ENCODE measurements around the gene SYT13.

SYT13 gene

DNA sequence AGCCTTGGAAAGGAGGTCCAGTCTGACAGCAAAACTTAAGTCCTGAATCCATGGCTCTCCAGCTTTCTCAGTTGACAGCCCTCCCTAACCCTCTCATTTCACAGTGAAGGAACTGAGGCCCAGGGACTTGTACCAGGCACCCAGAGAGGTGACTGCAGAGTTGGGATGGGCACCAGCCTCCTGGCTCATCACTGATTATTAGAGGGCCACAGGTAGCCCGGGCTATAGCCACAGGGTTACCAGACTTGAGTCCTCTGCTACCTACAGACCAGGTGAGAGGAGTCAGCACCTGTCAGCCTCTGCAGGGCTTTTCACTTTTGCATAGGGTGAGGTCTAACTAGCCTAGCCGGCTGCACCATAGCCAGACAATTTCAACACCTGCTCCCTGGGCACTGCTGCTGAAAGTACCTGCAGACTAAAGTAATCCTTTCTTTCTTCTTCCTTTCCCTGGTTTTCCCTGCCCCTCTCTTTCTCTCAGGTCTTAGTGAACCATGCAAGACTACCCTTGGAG is 37.6 kb downstream of the SYT13 start:
- no peaks in the 10 kb centered on the region for H3K36me3 ChIP-seq (ENCODE audit: insufficient read depth, insufficient read length, low read length)
- DNase-seq (ENCODE audit: low read depth, low spot score), result no peak
- no peaks in the 10 kb centered on the region for H3K9me3 ChIP-seq (ENCODE audit: insufficient read depth, low read length)
- peaks cover 9% of the 10 kb centered on the region for H3K27me3 ChIP-seq (ENCODE audit: insufficient read depth, insufficient read length)
- no peak overlapping the region for H3K9ac ChIP-seq (ENCODE audit: insufficient read length, low read depth)
- TF ChIP-seq SUZ12 (IDR thresholded peaks at IDR 0.05; ENCODE audit: extremely low read depth, insufficient read depth, insufficient read length) (no peak), ZNF274 (IDR thresholded peaks at IDR 0.05; ENCODE audit: low read depth, low read length) (no peak), YY1 (IDR thresholded peaks at IDR 0.05; ENCODE audit: insufficient read depth, insufficient read length) (no peak)
- peaks cover 6% of the 10 kb centered on the region for H3K4me1 ChIP-seq (ENCODE audit: insufficient read depth, insufficient read length)
- no peak overlapping the region for H3K4me3 ChIP-seq (ENCODE audit: insufficient read length, low read depth)

DNA sequence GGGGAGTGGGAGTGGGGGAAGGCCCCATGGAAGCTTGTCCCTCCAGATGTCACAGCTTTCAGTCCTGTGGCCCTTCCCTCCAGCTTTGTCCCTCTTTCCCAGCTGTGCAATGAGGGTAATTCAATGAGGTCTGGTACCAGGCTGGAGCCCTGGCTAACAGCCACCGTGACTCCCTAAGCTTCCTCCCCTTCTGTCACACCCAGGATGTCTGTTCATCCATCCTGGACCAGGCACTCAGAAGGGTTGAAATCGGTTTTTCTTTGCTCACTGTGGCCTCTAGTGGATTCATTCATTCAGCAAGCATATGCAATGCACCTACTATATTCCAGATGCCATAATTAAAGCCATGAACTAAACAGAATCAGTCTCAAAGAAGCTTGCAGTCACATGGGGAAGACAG is 38.7 kb downstream of the SYT13 start:
- Histone ChIP-seq H3K4me1 (ENCODE audit: insufficient read depth, insufficient read length) (peaks cover 3% of the 10 kb centered on the region), H3K36me3 (ENCODE audit: insufficient read depth, insufficient read length, low read length) (no peaks in the 10 kb centered on the region), H3K9me3 (ENCODE audit: insufficient read depth, low read length) (no peaks in the 10 kb centered on the region), H3K4me3 (ENCODE audit: insufficient read length, low read depth) (no peak overlapping the region), H3K27me3 (ENCODE audit: insufficient read depth, insufficient read length) (peaks cover 9% of the 10 kb centered on the region), H3K9ac (ENCODE audit: insufficient read length, low read depth) (no peak overlapping the region)
- TF ChIP-seq ZNF274 (IDR thresholded peaks at IDR 0.05; ENCODE audit: low read depth, low read length) (no peak), YY1 (IDR thresholded peaks at IDR 0.05; ENCODE audit: insufficient read depth, insufficient read length) (no peak), SUZ12 (IDR thresholded peaks at IDR 0.05; ENCODE audit: extremely low read depth, insufficient read depth, insufficient read length) (no peak)
- no peak for DNase-seq (ENCODE audit: low read depth, low spot score)

DNA sequence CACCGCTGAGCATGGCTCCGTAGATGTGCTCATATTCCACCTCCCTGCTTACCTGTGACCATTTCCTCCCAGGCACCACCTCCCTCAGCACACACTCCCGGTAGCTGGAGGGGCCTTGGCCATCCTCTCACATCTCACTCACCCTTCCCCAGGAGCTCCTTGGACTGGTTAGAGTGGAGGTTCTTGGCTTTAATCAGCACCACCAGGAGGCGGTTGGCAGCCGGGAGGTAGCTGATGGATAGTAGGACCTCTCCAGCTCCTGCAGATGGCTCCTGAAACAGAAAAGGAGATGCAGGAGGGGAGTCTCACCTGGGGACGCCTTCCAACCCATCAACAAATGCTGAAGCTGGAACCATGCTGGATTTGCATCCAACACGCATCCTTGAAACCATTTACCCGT is 39.9 kb downstream of the SYT13 start:
- H3K9me3 ChIP-seq (ENCODE audit: insufficient read depth, low read length), result no peaks in the 10 kb centered on the region
- no peak overlapping the region for H3K9ac ChIP-seq (ENCODE audit: insufficient read length, low read depth)
- no peak overlapping the region for H3K4me3 ChIP-seq (ENCODE audit: insufficient read length, low read depth)
- TF ChIP-seq ZNF274 (IDR thresholded peaks at IDR 0.05; ENCODE audit: low read depth, low read length), result no peak
- no peak for TF ChIP-seq YY1 (IDR thresholded peaks at IDR 0.05; ENCODE audit: insufficient read depth, insufficient read length)
- TF ChIP-seq SUZ12 (IDR thresholded peaks at IDR 0.05; ENCODE audit: extremely low read depth, insufficient read depth, insufficient read length), result no peak
- no peaks in the 10 kb centered on the region for H3K27me3 ChIP-seq (ENCODE audit: insufficient read depth, insufficient read length)
- H3K36me3 ChIP-seq (ENCODE audit: insufficient read depth, insufficient read length, low read length), result no peaks in the 10 kb centered on the region
- DNase-seq (ENCODE audit: low read depth, low spot score), result no peak
- no peaks in the 10 kb centered on the region for H3K4me1 ChIP-seq (ENCODE audit: insufficient read depth, insufficient read length)

GRCh38 chr11:45245218-45246045 is 40.7 kb downstream of the SYT13 start:
- Histone ChIP-seq H3K36me3 (ENCODE audit: insufficient read depth, insufficient read length, low read length) (no peaks in the 10 kb centered on the region), H3K9ac (ENCODE audit: insufficient read length, low read depth) (no peak overlapping the region), H3K9me3 (ENCODE audit: insufficient read depth, low read length) (no peaks in the 10 kb centered on the region), H3K4me1 (ENCODE audit: insufficient read depth, insufficient read length) (no peaks in the 10 kb centered on the region), H3K27me3 (ENCODE audit: insufficient read depth, insufficient read length) (no peaks in the 10 kb centered on the region), H3K4me3 (ENCODE audit: insufficient read length, low read depth) (no peak overlapping the region)
- TF ChIP-seq ZNF274 (IDR thresholded peaks at IDR 0.05; ENCODE audit: low read depth, low read length) (no peak), YY1 (IDR thresholded peaks at IDR 0.05; ENCODE audit: insufficient read depth, insufficient read length) (no peak), SUZ12 (IDR thresholded peaks at IDR 0.05; ENCODE audit: extremely low read depth, insufficient read depth, insufficient read length) (no peak)
- no peak for DNase-seq (ENCODE audit: low read depth, low spot score)

DNA sequence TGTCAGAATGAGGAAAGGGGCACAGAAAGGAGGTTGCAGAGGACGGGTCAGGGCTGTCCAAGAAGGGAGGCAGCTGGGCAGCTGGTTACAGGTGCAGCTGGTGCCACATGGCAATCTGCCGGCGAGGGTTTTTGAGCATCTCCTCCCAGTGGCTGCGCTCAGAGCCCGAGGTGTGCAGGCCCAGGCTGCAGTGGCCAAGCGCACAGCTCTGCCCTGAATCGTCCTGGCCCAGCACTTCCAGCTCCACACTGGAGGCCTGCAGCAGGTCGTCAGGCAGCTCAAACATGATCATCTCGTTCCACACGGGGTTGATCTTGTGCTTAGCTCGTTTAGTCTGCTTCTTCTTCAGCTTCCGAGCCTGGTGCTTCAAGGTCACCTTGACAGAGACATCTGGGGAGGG is 42.2 kb downstream of the SYT13 start:
- TF ChIP-seq YY1 (IDR thresholded peaks at IDR 0.05; ENCODE audit: insufficient read depth, insufficient read length) (no peak), SUZ12 (IDR thresholded peaks at IDR 0.05; ENCODE audit: extremely low read depth, insufficient read depth, insufficient read length) (no peak), ZNF274 (IDR thresholded peaks at IDR 0.05; ENCODE audit: low read depth, low read length) (no peak)
- no peak for DNase-seq (ENCODE audit: low read depth, low spot score)

DNA sequence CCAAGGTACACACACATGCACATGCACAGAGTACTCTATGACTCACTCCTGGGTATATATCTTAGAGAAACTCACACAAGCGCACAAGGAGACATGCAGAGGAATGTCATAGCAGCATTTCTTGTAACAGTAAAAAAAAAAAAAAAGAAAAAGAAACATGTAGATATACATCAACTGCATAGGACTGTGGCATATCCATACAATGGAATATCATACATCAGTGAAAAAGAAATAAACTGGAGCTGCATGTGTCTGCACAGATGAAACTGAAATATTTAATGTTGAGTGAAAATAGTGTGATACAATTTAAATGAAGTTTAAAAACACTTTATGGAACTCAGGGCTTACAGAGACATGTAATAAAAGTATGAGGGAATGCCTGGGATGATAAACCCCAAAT is 46.4 kb downstream of the SYT13 start:
- DNase-seq (ENCODE audit: low read depth, low spot score), result no peak
- Histone ChIP-seq H3K9me3 (ENCODE audit: insufficient read depth, low read length) (peaks cover 10% of the 10 kb centered on the region), H3K27me3 (ENCODE audit: insufficient read depth, insufficient read length) (peaks cover 11% of the 10 kb centered on the region), H3K4me1 (ENCODE audit: insufficient read depth, insufficient read length) (no peaks in the 10 kb centered on the region), H3K9ac (ENCODE audit: insufficient read length, low read depth) (no peak overlapping the region), H3K4me3 (ENCODE audit: insufficient read length, low read depth) (no peak overlapping the region), H3K36me3 (ENCODE audit: insufficient read depth, insufficient read length, low read length) (no peaks in the 10 kb centered on the region)
- TF ChIP-seq SUZ12 (IDR thresholded peaks at IDR 0.05; ENCODE audit: extremely low read depth, insufficient read depth, insufficient read length), result no peak

More for the DNA sequence above, 42.2 kb downstream of the SYT13 start:
- H3K4me1 ChIP-seq (ENCODE audit: insufficient read depth, insufficient read length), result no peaks in the 10 kb centered on the region
- H3K9me3 ChIP-seq (ENCODE audit: insufficient read depth, low read length), result peaks cover 10% of the 10 kb centered on the region
- no peak overlapping the region for H3K4me3 ChIP-seq (ENCODE audit: insufficient read length, low read depth)
- H3K9ac ChIP-seq (ENCODE audit: insufficient read length, low read depth), result no peak overlapping the region
- no peaks in the 10 kb centered on the region for H3K27me3 ChIP-seq (ENCODE audit: insufficient read depth, insufficient read length)
- H3K36me3 ChIP-seq (ENCODE audit: insufficient read depth, insufficient read length, low read length), result no peaks in the 10 kb centered on the region

GRCh38 chr11:45238724-45239123 is 47.4 kb downstream of the SYT13 start:
- TF ChIP-seq ZNF274 (IDR thresholded peaks at IDR 0.05; ENCODE audit: low read depth, low read length), result no peak
- TF ChIP-seq SUZ12 (IDR thresholded peaks at IDR 0.05; ENCODE audit: extremely low read depth, insufficient read depth, insufficient read length), result no peak
- no peak for TF ChIP-seq YY1 (IDR thresholded peaks at IDR 0.05; ENCODE audit: insufficient read depth, insufficient read length)
- peaks cover 11% of the 10 kb centered on the region for H3K27me3 ChIP-seq (ENCODE audit: insufficient read depth, insufficient read length)
- H3K9me3 ChIP-seq (ENCODE audit: insufficient read depth, low read length), result peaks cover 10% of the 10 kb centered on the region
- peaks cover 3% of the 10 kb centered on the region for H3K4me1 ChIP-seq (ENCODE audit: insufficient read depth, insufficient read length)
- no peak overlapping the region for H3K4me3 ChIP-seq (ENCODE audit: insufficient read length, low read depth)
- no peak for DNase-seq (ENCODE audit: low read depth, low spot score)
- H3K36me3 ChIP-seq (ENCODE audit: insufficient read depth, insufficient read length, low read length), result no peaks in the 10 kb centered on the region
- no peak overlapping the region for H3K9ac ChIP-seq (ENCODE audit: insufficient read length, low read depth)
